GM19035 (cell line): ENCODE results near the gene ADAP1.

ENCODE experiments used
- ATAC-seq: cut with Tn5 transposase; IDR thresholded peaks from one replicate; pipeline ENCODE4 v1.9.1; 2021; ENCODE audit not compliant: unreplicated experiment

ADAP1 gene

GRCh38 chr7:988963-989529 lies 34.6 kb upstream of the ADAP1 start:
- ATAC-seq, result no peak

- ATAC-seq, result no peak
Observed at GRCh38 chr7:988426-988911, 34.0 kb upstream of the ADAP1 start.

- no peak for ATAC-seq
Observed at GRCh38 chr7:987909-988308, 33.4 kb upstream of the ADAP1 start.

- no peak for ATAC-seq
Observed at GRCh38 chr7:986766-987751, 32.6 kb upstream of the ADAP1 start.

GRCh38 chr7:985915-986741 lies 31.6 kb upstream of the ADAP1 start:
- no peak for ATAC-seq

GRCh38 chr7:985127-985416 lies 30.6 kb upstream of the ADAP1 start:
- no peak for ATAC-seq

GRCh38 chr7:984361-985126 lies 30.1 kb upstream of the ADAP1 start:
- no peak for ATAC-seq

GRCh38 chr7:983616-984071 lies 29.2 kb upstream of the ADAP1 start:
- no peak for ATAC-seq

- no peak for ATAC-seq
Observed at GRCh38 chr7:983004-983615, 28.6 kb upstream of the ADAP1 start, which contains the start of gene CYP2W1. TSS of gene CYP2W1 (plus strand) at chr7:983181. CDS start at chr7:983212, 31 bp downstream.

GRCh38 chr7:982511-983003 lies 28.1 kb upstream of the ADAP1 start:
- no peak for ATAC-seq

- no peak for ATAC-seq
Observed at GRCh38 chr7:981793-982510, 27.5 kb upstream of the ADAP1 start.

- ATAC-seq, result no peak
Observed at GRCh38 chr7:979886-980571, 25.5 kb upstream of the ADAP1 start.

- no peak for ATAC-seq
Observed at GRCh38 chr7:979151-979550, 24.7 kb upstream of the ADAP1 start.

GRCh38 chr7:978416-979091 lies 24.1 kb upstream of the ADAP1 start:
- ATAC-seq, result no peak

GRCh38 chr7:978049-978346 lies 23.5 kb upstream of the ADAP1 start:
- no peak for ATAC-seq

GRCh38 chr7:977326-978048 lies 23.0 kb upstream of the ADAP1 start:
- no peak for ATAC-seq

- no peak for ATAC-seq
Observed at GRCh38 chr7:976901-977325, 22.4 kb upstream of the ADAP1 start.
